Liver (tissue), 3 donors: Measurements from ENCODE around the gene RPL10L.

Experiments
- EGR1 ChIP-seq, 2 donors: IDR thresholded peaks; 2 replicates each; pipeline ENCODE4 v1.6.1; 2016 to 2018; ENCODE audit warnings: antibody characterized with exemption in 2 of 2, low read depth in 2 of 2
- GABPA ChIP-seq, 2 donors: IDR thresholded peaks in 1 of 2; conservative IDR thresholded peaks in 1 of 2; 2 replicates each; pipeline ENCODE4 v1.6.1; 2016; ENCODE audit warnings: antibody characterized with exemption in 2 of 2, mild to moderate bottlenecking in 1 of 2, moderate library complexity in 1 of 2
- HNF4A ChIP-seq, 2 donors: conservative IDR thresholded peaks; 2 replicates each; pipeline ENCODE4 v1.6.1; 2016; ENCODE audit warnings: antibody characterized with exemption in 2 of 2, mild to moderate bottlenecking in 2 of 2
- HNF4G ChIP-seq: IDR thresholded peaks from 2 replicates; pipeline ENCODE4 v1.6.1; 2016; ENCODE audit warnings: antibody characterized with exemption
- RAD21 ChIP-seq, 2 donors: IDR thresholded peaks; 2 replicates each; pipeline ENCODE4 v1.6.1; 2016; ENCODE audit warnings: antibody characterized with exemption in 2 of 2, mild to moderate bottlenecking in 2 of 2
- SP1 ChIP-seq: IDR thresholded peaks from 2 replicates; pipeline ENCODE4 v1.6.1; 2018; ENCODE audit warnings: antibody characterized with exemption, mild to moderate bottlenecking
- TF ChIP-seq, protein P1 (sequence below): fragments of 150-350 bp; IDR thresholded peaks from 2 replicates; pipeline ENCODE4 v1.5.1; 2017; ENCODE audit warnings: improper control_type of control experiment, low read depth, low read length; ENCODE audit not compliant: missing input control
- TF ChIP-seq, protein P2 (sequence below): IDR thresholded peaks from 2 replicates; pipeline ENCODE4 v1.6.1; 2016; ENCODE audit warnings: antibody characterized with exemption
- TF ChIP-seq, protein P3 (sequence below): IDR thresholded peaks from 2 replicates; pipeline ENCODE4 v1.6.1; 2016; ENCODE audit warnings: antibody characterized with exemption, mild to moderate bottlenecking
- donor health status: healthy.
- donor health status: healthy.

DNA sequence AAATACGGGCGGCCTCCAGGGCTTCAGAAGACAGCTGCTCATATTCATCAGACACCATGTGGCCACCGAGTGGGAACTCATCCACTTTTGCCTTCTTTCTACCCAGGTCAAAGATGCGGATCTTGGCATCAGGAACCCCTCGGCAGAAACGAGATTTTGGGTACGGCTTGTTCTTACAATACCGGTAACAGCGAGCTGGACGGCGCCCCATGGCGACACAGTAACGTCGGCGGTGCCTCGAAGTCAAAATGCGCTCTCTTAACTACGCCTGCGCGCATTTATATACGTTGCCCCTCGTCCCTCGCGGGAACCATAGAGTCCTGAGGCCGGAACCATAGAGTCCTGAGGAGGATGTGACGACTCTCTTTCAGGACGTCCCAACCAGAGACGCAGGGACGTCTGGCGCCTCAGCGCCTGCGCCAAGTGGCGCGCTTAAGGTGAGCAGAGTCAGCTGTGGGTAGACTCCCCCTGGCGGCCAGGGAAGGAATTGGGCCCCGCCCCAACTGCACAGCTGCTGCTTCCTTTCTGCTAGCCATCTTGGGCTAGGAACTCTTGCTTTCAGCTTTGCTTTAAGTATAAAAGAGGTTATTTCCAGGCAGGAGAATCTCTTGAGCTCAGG is at the start of gene RPL10L:
- TF ChIP-seq, protein P1, sequence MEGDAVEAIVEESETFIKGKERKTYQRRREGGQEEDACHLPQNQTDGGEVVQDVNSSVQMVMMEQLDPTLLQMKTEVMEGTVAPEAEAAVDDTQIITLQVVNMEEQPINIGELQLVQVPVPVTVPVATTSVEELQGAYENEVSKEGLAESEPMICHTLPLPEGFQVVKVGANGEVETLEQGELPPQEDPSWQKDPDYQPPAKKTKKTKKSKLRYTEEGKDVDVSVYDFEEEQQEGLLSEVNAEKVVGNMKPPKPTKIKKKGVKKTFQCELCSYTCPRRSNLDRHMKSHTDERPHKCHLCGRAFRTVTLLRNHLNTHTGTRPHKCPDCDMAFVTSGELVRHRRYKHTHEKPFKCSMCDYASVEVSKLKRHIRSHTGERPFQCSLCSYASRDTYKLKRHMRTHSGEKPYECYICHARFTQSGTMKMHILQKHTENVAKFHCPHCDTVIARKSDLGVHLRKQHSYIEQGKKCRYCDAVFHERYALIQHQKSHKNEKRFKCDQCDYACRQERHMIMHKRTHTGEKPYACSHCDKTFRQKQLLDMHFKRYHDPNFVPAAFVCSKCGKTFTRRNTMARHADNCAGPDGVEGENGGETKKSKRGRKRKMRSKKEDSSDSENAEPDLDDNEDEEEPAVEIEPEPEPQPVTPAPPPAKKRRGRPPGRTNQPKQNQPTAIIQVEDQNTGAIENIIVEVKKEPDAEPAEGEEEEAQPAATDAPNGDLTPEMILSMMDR = no peak
- no peak for TF ChIP-seq GABPA (IDR thresholded peaks at IDR 0.05 in 1 of 2, conservative IDR thresholded peaks at IDR 0.05 in 1 of 2)
- no peak for TF ChIP-seq HNF4A (conservative IDR thresholded peaks at IDR 0.05)
- TF ChIP-seq, protein P2, sequence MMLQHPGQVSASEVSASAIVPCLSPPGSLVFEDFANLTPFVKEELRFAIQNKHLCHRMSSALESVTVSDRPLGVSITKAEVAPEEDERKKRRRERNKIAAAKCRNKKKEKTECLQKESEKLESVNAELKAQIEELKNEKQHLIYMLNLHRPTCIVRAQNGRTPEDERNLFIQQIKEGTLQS = no peak
- TF ChIP-seq, protein P3, sequence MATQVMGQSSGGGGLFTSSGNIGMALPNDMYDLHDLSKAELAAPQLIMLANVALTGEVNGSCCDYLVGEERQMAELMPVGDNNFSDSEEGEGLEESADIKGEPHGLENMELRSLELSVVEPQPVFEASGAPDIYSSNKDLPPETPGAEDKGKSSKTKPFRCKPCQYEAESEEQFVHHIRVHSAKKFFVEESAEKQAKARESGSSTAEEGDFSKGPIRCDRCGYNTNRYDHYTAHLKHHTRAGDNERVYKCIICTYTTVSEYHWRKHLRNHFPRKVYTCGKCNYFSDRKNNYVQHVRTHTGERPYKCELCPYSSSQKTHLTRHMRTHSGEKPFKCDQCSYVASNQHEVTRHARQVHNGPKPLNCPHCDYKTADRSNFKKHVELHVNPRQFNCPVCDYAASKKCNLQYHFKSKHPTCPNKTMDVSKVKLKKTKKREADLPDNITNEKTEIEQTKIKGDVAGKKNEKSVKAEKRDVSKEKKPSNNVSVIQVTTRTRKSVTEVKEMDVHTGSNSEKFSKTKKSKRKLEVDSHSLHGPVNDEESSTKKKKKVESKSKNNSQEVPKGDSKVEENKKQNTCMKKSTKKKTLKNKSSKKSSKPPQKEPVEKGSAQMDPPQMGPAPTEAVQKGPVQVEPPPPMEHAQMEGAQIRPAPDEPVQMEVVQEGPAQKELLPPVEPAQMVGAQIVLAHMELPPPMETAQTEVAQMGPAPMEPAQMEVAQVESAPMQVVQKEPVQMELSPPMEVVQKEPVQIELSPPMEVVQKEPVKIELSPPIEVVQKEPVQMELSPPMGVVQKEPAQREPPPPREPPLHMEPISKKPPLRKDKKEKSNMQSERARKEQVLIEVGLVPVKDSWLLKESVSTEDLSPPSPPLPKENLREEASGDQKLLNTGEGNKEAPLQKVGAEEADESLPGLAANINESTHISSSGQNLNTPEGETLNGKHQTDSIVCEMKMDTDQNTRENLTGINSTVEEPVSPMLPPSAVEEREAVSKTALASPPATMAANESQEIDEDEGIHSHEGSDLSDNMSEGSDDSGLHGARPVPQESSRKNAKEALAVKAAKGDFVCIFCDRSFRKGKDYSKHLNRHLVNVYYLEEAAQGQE = no peak
- no peak for TF ChIP-seq SP1
- no peak for TF ChIP-seq EGR1 (IDR thresholded peaks at IDR 0.05; ENCODE audit: low read depth in 2 of 2)
- no peak for TF ChIP-seq RAD21 (IDR thresholded peaks at IDR 0.05)
- TF ChIP-seq HNF4G = no peak
